OCI-LY7 (cell line): ENCODE measurements around the gene RPS6KA3. TPM values are rescaled to one million over a fixed set of nuclear protein-coding genes. Genes with fewer than 3 reads are reported as not detected.

Experiments used
- BruUV-seq: library from RNA; stranded (reverse); fragments of 400-500 nt; replicated peaks from 2 replicates; lab custom pipeline; 2021; lab: Mats Ljungman, UMichigan
- CTCF ChIA-PET: fragments of 300-600 bp; sonication (Branson Sonifier 250); formaldehyde crosslinking; loops from one replicate; lab custom pipeline; 2022; ENCODE audit warnings: antibody characterized with exemption; ENCODE audit not compliant: unreplicated experiment; lab: Charles Lee
- POLR2A ChIA-PET: fragments of 300-600 bp; sonication (Branson Sonifier 250); formaldehyde crosslinking; loops from one replicate; lab custom pipeline; 2022; ENCODE audit warnings: antibody characterized with exemption; lab: Charles Lee
- DNase-seq: peaks from one replicate; pipeline ENCODE4 v3.0.0-alpha.2; 2015; ENCODE audit warnings: low spot score
- H2AFZ ChIP-seq: fragments of 200-600 bp; sonication (generic), shearing (Covaris generic); 2 replicates; pipeline ENCODE4 v1.6.1; 2014; ENCODE audit warnings: mild to moderate bottlenecking, antibody characterized with exemption, low read length, moderate library complexity
- H3K27ac ChIP-seq: fragments of 200-600 bp; sonication (generic); 2 replicates; pipeline ENCODE4 v1.5.1; 2014; ENCODE audit warnings: mixed run types, low read depth, mild to moderate bottlenecking, moderate library complexity, low read length, inconsistent platforms; ENCODE audit not compliant: poor library complexity, severe bottlenecking
- H3K36me3 ChIP-seq: fragments of 200-600 bp; sonication (generic); 2 replicates; pipeline ENCODE4 v1.6.1; 2014; ENCODE audit warnings: mild to moderate bottlenecking, antibody characterized with exemption, low read length, moderate library complexity, mixed read lengths; ENCODE audit not compliant: insufficient read depth
- H3K4me1 ChIP-seq: fragments of 200-600 bp; sonication (generic); 2 replicates; pipeline ENCODE4 v1.5.1; 2014; ENCODE audit warnings: mild to moderate bottlenecking, low read length; ENCODE audit not compliant: insufficient read depth, poor library complexity, severe bottlenecking
- H3K4me2 ChIP-seq: fragments of 200-600 bp; sonication (generic); 2 replicates; pipeline ENCODE4 v1.6.1; 2014; ENCODE audit warnings: mild to moderate bottlenecking, low read length
- H3K4me3 ChIP-seq: fragments of 200-600 bp; sonication (generic); 2 replicates; pipeline ENCODE4 v1.5.1; 2014; ENCODE audit warnings: mild to moderate bottlenecking, low read depth, low read length; ENCODE audit not compliant: poor library complexity, severe bottlenecking
- H3K79me2 ChIP-seq: fragments of 200-600 bp; sonication (generic); 2 replicates; pipeline ENCODE4 v1.6.1; 2016; ENCODE audit warnings: low read depth, mild to moderate bottlenecking, low read length, moderate library complexity, mixed read lengths; ENCODE audit not compliant: insufficient read depth
- H3K9me2 ChIP-seq: fragments of 200-600 bp; sonication (generic); 2 replicates; pipeline ENCODE4 v1.6.1; 2016; ENCODE audit warnings: mild to moderate bottlenecking, low read length, mixed read lengths; ENCODE audit not compliant: insufficient read depth
- H3K9me3 ChIP-seq: fragments of 200-600 bp; sonication (generic); 2 replicates; pipeline ENCODE4 v1.6.1; 2014; ENCODE audit warnings: mild to moderate bottlenecking, mixed run types, low read length, mixed read lengths
- H4K20me1 ChIP-seq: fragments of 200-600 bp; sonication (generic); 2 replicates; pipeline ENCODE4 v1.6.1; 2014; ENCODE audit warnings: mild to moderate bottlenecking, antibody characterized with exemption, low read length, moderate library complexity, mixed read lengths; ENCODE audit not compliant: insufficient read depth
- EZH2phosphoT487 ChIP-seq: fragments of 200-600 bp; sonication (generic); IDR thresholded peaks from 2 replicates; pipeline ENCODE4 v1.6.1; 2018; ENCODE audit warnings: low read depth, borderline replicate concordance, mild to moderate bottlenecking, mixed run types, antibody characterized with exemption, low read length, moderate library complexity, mixed read lengths
- intact Hi-C: fragments of 100-400 bp; cut with micrococcal nuclease; formaldehyde crosslinking; loops from one replicate; pipeline ENCODE4 v1.10.0; 2022; ENCODE audit not compliant: unreplicated experiment
- total RNA-seq, 2 experiments: library from RNA; depleted of rRNA in 1 of 2; stranded (reverse); fragments of >200 nt in 1 of 2; shearing (Covaris generic) in 1 of 2; gene quantifications; 2 replicates each; pipeline ENCODE4 v1.2.3, GENCODE V29; 2014 to 2022
- TF ChIP-seq, protein P1 (sequence below): fragments of 200-600 bp; sonication (generic); conservative IDR thresholded peaks from 2 replicates; pipeline ENCODE4 v1.5.1; 2014; ENCODE audit warnings: mild to moderate bottlenecking, antibody characterized with exemption, low read length, moderate library complexity, mixed read lengths

Gene RPS6KA3
- total RNA-seq, 2 experiments from 2014 or later, result 21.6 to 35.4 TPM

DNA sequence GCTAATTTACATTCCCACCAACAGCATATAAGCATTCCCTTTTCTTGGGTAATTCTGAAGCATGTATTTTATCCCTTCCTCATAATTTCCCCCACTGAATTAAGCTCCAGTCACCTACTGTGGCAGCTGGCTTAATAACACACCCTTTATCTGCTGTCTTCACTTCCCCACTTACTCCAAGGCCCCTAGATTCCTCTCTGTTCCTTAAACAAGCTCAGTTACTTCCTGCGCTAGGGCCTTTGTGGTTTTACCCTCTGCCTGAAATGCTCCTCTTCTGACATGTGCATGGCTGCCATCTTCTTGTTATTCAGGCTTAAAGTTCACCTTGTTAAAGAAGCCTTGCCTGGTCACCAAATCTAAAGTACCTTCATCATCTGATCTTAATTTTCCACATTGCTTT, 47.2 kb upstream of the RPS6KA3 start:
- intact Hi-C loops, result loop anchor here (2.0 kb wide), 1 partner anchor 49 kb away; no protein-coding TSS in a partner anchor
- peak; percentile 44 for DNase-seq
- H2AFZ ChIP-seq, result peak overlapping the region; percentile 87
- H3K4me2 ChIP-seq, result peak overlapping the region; percentile 55
- ChIA-PET CTCF (no interaction called here), POLR2A (interaction anchor here (0.6 kb wide), 1 partner anchor 11 kb away, joined by 3 read pairs; no protein-coding TSS in a partner anchor)
- no peaks in the 10 kb centered on the region; the same call in 1 of the 2 replicates for H3K9me3 ChIP-seq
- peaks cover 50% of the 10 kb centered on the region for H3K4me1 ChIP-seq
- H3K4me3 ChIP-seq, result no peak overlapping the region
- peak overlapping the region; percentile 76 for H3K27ac ChIP-seq
- H3K36me3 ChIP-seq, result no peaks in the 10 kb centered on the region
- no peaks in the 10 kb centered on the region for H4K20me1 ChIP-seq
- no peaks in the 10 kb centered on the region for H3K79me2 ChIP-seq
- no TSS peak for BruUV-seq
- H3K9me2 ChIP-seq, result no peaks in the 10 kb centered on the region
- TF ChIP-seq, protein P1, sequence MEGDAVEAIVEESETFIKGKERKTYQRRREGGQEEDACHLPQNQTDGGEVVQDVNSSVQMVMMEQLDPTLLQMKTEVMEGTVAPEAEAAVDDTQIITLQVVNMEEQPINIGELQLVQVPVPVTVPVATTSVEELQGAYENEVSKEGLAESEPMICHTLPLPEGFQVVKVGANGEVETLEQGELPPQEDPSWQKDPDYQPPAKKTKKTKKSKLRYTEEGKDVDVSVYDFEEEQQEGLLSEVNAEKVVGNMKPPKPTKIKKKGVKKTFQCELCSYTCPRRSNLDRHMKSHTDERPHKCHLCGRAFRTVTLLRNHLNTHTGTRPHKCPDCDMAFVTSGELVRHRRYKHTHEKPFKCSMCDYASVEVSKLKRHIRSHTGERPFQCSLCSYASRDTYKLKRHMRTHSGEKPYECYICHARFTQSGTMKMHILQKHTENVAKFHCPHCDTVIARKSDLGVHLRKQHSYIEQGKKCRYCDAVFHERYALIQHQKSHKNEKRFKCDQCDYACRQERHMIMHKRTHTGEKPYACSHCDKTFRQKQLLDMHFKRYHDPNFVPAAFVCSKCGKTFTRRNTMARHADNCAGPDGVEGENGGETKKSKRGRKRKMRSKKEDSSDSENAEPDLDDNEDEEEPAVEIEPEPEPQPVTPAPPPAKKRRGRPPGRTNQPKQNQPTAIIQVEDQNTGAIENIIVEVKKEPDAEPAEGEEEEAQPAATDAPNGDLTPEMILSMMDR, result no peak
- no peak for TF ChIP-seq EZH2phosphoT487

DNA sequence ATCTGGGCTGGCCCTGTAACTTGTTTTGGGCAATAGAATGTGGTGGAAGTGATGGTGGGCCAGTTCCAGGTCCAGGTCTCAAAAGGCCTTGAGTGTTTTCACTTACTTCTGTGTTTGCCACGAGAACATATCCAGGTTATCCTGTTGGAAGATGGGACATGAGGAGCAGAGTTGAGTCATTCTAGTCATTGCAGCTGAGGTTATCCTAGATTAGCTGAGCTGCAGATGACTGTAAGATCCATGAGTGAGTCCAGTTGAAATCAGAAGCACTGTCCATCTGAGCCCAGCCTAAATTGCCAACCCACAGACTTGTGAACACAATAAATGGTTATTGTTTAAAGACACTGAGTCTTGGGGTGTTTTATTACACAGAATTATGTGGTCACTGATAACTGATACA, 45.3 kb upstream of the RPS6KA3 start:
- H3K4me1 ChIP-seq, result peaks cover 50% of the 10 kb centered on the region
- no peaks in the 10 kb centered on the region for H3K36me3 ChIP-seq
- H3K9me2 ChIP-seq, result no peaks in the 10 kb centered on the region
- BruUV-seq, result no TSS peak
- POLR2A ChIA-PET, result interaction anchor here (0.7 kb wide), 1 partner anchor 257 kb away, joined by 3 read pairs; no protein-coding TSS in a partner anchor
- H2AFZ ChIP-seq, result peak overlapping the region; percentile 66; the same call in 1 of the 2 replicates
- no peaks in the 10 kb centered on the region for H3K79me2 ChIP-seq
- no peaks in the 10 kb centered on the region for H4K20me1 ChIP-seq
- H3K27ac ChIP-seq, result peak overlapping the region; percentile 35
- H3K9me3 ChIP-seq, result no peaks in the 10 kb centered on the region; the same call in 1 of the 2 replicates
- CTCF ChIA-PET, result no interaction called here
- intact Hi-C loops, result no loop called here
- H3K4me3 ChIP-seq, result no peak overlapping the region
- TF ChIP-seq EZH2phosphoT487, result no peak
- TF ChIP-seq, protein P1, result no peak
- peak overlapping the region; percentile 24 for H3K4me2 ChIP-seq
- no peak for DNase-seq

DNA sequence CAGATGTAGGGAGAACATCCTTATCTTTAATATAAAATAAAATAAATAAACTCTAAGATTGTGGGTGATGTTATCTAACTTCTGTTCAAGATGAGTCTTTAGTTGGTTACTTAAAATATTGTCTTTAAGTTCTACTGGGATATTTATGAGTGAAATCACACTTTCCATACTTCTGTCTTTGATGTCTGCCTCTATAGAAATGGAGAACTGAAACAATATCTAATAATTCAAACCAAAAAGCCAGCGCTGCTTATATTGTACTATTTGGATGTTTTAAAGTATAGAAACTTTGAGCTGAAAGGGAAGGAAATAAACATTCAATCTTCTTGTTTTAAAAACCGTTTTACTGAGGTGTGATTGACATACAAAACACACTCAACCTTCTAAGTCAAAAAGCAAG, 44.8 kb upstream of the RPS6KA3 start:
- peak; percentile 27 for DNase-seq
- Histone ChIP-seq H3K79me2 (no peaks in the 10 kb centered on the region), H3K36me3 (no peaks in the 10 kb centered on the region), H3K9me2 (no peaks in the 10 kb centered on the region), H3K4me3 (no peak overlapping the region), H4K20me1 (no peaks in the 10 kb centered on the region), H3K4me1 (peaks cover 50% of the 10 kb centered on the region), H2AFZ (peak overlapping the region; percentile 66; the same call in 1 of the 2 replicates), H3K27ac (peak overlapping the region; percentile 35), H3K4me2 (peak overlapping the region; percentile 24), H3K9me3 (no peaks in the 10 kb centered on the region; the same call in 1 of the 2 replicates)
- intact Hi-C loops, result no loop called here
- ChIA-PET CTCF (no interaction called here), POLR2A (interaction anchor here (0.7 kb wide), 1 partner anchor 257 kb away, joined by 3 read pairs; no protein-coding TSS in a partner anchor)
- no peak for TF ChIP-seq EZH2phosphoT487
- TF ChIP-seq, protein P1, result no peak
- BruUV-seq, result no TSS peak
